Measurements from ENCODE around the gene ACVR2A.

ACVR2A gene

GRCh38 chr2:147886136-147886535, 41.3 kb downstream of the ACVR2A start:
- H3K4me3 ChIP-seq (ENCODE audit: low read depth, low read length): no peak overlapping the region
- no peak for TF ChIP-seq CTCF (IDR thresholded peaks at IDR 0.05; ENCODE audit: borderline replicate concordance, insufficient read depth, low read depth, low read length)

- TF ChIP-seq CTCF (IDR thresholded peaks at IDR 0.05; ENCODE audit: borderline replicate concordance, insufficient read depth, low read depth, low read length): no peak
- no peak overlapping the region for H3K4me3 ChIP-seq (ENCODE audit: low read depth, low read length)
Observed at GRCh38 chr2:147888680-147889079, 43.9 kb downstream of the ACVR2A start.

DNA sequence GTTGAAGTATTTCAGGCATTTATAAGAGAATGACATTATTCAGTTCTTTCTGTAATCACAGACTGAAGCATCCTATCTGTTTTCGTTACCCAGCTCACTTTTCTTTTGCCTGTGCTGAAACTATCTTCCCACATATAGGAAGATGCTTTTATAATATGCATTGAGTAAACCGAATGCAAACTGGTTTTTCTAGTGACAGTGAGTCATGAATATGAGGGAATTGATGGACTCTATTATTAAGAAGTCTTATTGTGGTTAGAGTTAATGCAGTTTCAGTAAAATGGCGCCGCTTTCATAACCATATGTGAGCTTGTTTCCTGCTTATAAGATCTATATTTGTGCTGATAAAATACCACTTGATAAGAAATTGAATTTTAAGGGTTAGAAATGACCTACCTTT, 59.2 kb downstream of the ACVR2A start:
- TF ChIP-seq CTCF (IDR thresholded peaks at IDR 0.05; ENCODE audit: borderline replicate concordance, insufficient read depth, low read depth, low read length): no peak
- H3K4me3 ChIP-seq (ENCODE audit: low read depth, low read length): no peak overlapping the region

GRCh38 chr2:147909178-147909577, 64.3 kb downstream of the ACVR2A start:
- TF ChIP-seq CTCF (IDR thresholded peaks at IDR 0.05; ENCODE audit: borderline replicate concordance, insufficient read depth, low read depth, low read length): no peak
- no peak overlapping the region for H3K4me3 ChIP-seq (ENCODE audit: low read depth, low read length)

DNA sequence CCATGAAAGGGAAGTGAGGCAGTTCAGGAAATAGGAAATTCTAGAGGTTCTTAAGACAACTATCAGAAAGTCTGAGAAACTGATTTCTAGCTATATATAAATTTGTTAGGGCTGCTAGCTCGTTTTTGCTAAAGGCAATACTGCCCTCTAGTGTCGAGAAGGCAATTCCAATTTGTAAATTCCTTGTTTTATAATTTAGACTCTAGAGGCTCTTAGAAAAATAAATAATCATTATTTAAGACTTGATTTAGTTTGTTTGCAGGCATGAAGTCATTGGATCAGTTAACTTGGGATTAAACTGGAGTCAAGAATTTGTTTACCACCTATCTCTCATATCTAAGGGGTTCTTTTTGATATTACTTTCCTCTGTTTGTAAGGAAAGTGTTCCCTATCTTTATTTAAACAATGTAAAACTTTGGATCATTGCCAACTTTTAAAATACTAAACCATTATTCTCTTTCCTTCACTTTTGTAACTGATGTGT, 66.2 kb downstream of the ACVR2A start:
- peak; percentile 39; the same call in 1 of the 2 replicates for TF ChIP-seq CTCF (IDR thresholded peaks at IDR 0.05; ENCODE audit: borderline replicate concordance, insufficient read depth, low read depth, low read length)
- no peak overlapping the region for H3K4me3 ChIP-seq (ENCODE audit: low read depth, low read length)

- H3K4me3 ChIP-seq (ENCODE audit: low read depth, low read length): no peak overlapping the region
Observed at GRCh38 chr2:147913701-147914480, 69.1 kb downstream of the ACVR2A start.

More at GRCh38 chr2:147913701-147914480, 69.1 kb downstream of the ACVR2A start:
- no peak for TF ChIP-seq CTCF (IDR thresholded peaks at IDR 0.05; ENCODE audit: borderline replicate concordance, insufficient read depth, low read depth, low read length)

All from GM12875 (cell line).